HG02763 (cell line): ENCODE data around the gene GNB5.

Experiments used
- ATAC-seq: cut with Tn5 transposase; IDR thresholded peaks from one replicate; pipeline ENCODE4 v1.9.1; 2021; ENCODE audit warnings: mild to moderate bottlenecking, moderate library complexity; ENCODE audit not compliant: unreplicated experiment

GNB5 gene

GRCh38 chr15:52208306-52208946, 17.2 kb upstream of the GNB5 start:
- ATAC-seq, result peak; percentile 67

DNA sequence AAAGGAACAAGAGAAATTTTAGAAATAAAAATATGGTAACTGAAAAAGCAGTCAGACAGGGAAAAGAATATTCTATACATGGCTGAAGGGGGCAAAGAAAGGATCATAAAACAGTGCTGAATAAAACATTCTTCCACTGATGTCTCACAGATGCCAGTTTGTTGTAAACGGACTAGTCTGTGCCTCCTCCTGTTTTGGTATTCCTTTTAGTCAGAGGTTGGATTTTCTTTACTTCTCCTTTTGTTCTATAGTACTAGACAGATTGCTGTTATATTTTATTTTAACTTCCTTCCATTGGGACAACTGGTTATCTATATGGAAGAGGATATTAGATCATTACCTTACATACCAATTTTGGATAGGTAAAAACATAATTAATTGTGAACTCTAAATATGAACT, 16.0 kb upstream of the GNB5 start:
- ATAC-seq, result no peak

GRCh38 chr15:52206446-52206845, 15.3 kb upstream of the GNB5 start:
- no peak for ATAC-seq

GRCh38 chr15:52204657-52205056, 13.5 kb upstream of the GNB5 start:
- no peak for ATAC-seq

DNA sequence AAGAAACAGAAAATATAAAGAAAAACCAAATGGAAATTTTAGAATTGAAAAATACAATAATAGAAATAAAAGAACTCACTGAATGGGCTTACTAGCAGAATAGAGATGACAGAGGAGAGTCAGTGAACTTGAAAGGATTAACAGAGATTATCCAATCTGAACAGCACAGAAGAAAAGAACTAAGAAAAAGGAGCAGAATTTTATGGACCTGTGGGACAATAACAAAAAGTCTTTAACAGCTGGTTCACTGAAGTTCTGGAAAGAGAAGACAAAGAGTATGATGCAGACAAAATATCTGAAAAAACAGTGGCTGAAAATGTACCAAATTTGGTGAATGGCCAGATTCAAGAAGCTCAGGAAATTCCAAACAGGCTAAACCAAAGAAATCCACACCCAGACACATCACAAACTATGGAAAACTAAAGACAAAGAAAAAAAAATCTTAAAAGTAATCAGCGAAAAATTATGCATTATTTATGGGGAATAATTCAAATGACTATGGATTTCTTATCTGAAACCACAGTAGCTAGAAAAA, 9.7 kb upstream of the GNB5 start:
- ATAC-seq, result no peak

GRCh38 chr15:52199271-52199670, 8.1 kb upstream of the GNB5 start:
- ATAC-seq, result no peak

GRCh38 chr15:52196891-52197290, 5.7 kb upstream of the GNB5 start:
- no peak for ATAC-seq

- no peak for ATAC-seq
Observed at GRCh38 chr15:52193791-52194190, 2.6 kb upstream of the GNB5 start.

DNA sequence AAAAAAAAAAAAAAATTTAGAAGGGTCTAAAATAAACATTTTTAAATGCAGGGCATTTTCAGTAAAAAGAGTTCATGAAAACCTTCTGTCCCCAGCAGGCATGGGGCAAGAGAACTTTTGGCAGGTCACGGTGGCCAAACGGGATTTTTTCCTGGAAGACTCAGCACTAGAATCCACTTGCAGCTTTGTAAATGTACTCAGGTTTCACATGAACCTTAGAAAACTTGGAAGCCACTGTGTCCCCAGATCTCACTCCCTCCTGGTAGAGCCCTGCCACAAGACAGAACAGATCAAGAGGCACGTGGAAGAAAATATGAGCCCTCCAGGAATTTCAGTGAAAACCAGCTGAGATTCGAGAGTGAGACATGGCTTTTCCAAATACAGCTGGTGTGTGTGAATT, 2.1 kb upstream of the GNB5 start:
- ATAC-seq, result no peak

DNA sequence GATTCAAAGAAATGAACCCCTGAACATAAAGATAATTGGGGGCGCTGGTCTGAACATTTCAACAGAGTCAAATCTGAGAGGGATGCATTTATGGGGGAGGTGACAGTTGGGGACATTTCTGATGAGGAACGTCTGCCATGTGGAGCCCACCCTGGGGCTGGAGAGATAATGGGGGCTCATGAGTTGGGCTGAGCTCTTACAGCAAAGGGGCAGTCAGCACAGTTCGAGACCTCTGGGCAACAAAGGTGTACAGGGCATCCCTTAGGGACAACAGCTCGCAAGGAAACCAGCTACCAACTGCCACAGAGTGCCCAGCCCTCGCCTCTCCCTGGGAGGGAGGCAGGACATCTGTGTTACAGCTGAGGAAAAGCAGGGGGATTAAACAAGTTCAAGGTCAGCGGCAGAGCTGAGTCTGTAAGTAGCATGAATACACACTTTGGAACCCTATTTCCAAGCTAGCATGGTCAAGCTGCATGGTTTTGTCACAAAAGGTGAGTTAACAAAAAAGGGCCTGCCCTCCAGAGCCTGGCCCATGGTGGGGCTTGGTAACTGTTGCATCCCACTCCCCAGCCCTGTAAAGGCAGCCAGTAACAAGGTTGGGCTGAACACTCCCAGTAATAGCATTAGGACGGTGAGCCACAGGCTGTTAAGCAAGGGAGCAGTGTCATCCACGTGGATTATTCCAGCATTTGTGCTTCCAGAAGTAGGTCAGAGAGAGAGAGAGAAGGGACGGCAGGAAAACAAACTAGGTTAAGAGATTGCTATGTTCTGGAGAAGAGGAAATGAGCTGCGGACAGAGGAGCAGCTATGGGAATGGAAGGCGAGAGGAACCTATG, 4.3 kb downstream of the GNB5 start:
- no peak for ATAC-seq

DNA sequence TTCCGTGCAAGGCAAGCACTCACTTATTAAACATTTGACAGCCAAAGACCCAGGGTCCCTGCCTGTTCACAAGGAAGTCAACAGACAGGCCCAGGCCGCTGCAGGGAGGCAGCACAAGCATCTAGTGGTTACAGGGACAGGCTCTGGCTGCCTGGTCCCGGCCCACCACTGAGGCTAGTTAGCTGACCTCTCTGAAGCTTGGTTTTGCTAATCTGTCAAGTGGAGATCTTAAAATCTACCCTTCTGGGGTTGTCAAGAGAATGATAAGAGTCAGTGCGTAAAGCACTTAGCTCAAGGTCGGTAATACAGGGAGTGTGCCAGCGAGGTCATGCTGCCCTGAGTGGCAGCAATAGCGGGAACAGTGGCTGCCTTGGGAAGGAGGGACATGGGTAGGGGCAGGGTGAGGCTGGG, 6.0 kb downstream of the GNB5 start:
- ATAC-seq, result no peak

DNA sequence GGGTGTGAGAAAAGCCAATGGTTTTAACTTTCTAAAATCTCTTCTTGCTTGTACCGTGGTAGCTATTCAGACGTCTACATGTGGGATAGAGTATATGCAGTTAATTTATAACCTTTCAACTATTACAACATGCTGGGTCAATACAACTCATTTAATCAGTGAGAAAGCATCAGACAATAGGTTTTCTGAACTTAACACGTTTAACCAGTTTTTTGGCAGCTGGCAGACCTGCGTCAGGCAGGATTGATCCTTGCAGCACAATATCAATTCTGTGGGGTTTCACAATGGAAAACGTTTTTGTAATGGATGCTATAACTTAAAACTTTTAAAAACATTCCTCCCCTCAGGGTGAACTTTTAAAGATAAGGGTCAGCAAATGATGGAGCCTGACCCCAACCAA, 6.5 kb downstream of the GNB5 start:
- no peak for ATAC-seq

DNA sequence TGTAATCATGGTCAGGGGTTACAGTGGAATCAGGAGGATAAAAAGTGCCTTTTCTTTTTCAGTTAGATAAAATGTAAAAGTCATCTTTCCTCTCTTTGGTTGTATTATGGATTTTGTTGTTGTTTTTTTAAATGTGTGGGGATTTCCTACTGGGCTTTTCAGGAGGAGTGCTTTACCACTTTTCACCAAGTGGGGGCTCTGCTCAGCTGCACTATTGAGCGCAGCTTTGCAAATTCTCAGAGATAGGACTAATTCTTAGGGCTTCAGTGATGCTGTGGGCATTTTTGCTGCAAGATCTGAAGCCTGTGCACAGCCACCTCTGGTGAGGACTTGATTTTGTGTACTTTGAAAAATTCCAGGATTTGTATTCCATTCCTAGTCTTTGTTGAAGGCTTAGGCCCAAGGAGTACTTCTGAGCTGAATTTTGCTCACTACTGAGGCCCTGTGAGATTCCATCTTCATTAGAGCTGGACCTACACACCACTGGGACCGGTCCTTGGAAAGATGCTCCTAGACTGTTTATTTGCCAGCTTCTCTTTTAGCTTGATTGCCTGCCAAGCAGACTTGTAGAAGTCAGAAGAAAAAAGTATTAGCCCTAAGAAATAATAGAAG, 7.5 kb downstream of the GNB5 start:
- ATAC-seq, result no peak

- ATAC-seq, result no peak
Observed at GRCh38 chr15:52181938-52182780, 9.0 kb downstream of the GNB5 start.

DNA sequence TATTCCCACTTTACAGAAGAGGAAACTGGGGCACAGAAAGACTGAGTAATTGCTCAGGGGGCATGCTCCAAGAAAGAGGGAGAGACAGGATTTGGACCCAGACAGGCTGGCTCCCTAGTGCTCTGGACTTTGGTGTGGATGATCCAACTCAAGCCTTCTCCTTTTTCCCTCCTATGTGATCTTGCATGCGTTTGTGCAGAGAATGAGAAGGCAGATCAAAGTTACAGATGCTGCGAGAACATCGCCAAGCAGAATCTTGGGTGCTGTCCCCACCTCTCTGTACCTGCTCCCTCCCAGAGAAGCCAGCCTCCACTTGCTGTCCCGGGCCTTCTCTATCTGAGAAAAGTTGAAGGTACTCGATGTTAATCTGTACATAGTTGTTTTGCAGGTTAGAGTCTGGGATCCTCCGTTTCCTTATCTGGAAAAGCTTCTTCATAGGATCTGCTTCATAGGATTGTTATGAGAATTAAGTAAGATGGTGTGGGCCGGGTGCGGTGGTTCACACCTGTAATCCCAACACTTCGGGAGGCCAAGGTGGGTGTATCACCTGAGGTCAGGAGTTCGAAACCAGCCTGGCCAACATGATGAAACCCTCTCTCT, 10.2 kb downstream of the GNB5 start:
- no peak for ATAC-seq

DNA sequence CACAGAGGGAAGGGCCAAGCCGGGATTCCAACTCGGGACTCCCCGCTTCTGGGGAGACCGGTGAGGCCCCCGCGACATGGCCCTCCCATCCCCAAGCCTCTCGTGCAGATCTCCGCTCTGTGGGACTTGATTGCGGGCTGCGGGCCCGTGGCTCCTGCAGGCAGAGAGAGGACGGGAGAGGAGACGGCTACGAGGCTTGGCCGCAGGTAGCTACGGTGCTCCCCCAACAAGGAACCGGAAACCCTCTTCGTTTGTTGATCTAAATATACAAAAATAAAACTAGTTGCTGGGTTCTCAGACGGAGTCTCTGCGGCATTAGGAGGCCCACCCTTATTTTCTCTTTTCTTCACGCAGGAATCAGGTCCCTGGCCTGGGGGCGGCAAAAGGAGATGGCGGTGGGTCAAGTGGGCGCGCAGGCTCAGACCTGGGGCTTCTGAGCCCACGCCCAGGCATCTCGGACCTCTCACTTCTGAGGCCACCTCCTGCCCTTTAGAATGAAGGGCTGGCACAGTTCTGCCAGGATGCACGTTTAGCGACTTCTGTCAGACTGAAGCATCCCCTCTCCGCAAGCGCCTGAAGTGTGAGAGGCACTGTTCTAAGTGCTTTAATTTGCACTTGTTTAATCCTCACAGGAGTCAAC, 10.9 kb downstream of the GNB5 start:
- peak; percentile 27 for ATAC-seq

- ATAC-seq, result peak; percentile 80
Observed at GRCh38 chr15:52179278-52180195, 11.7 kb downstream of the GNB5 start.

DNA sequence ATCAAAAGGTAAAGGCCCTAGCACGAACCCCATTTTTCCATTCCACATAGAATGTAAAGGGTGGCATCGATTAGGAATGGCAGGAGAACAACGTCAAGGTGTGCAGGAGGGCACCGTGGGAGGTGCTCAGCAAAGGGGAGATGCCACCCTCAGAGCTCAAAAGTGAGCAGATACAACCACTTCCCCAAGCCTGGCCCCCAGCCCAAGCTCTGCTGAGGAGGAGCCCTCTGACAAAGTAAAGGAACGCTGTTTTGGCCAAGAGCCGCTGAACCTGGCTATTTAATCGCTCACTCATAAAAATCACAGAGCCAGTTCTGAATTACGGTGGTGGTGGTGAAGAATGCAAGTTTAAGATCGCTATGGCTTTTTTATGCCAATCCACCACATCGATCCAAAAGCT, 12.4 kb downstream of the GNB5 start:
- ATAC-seq, result no peak

DNA sequence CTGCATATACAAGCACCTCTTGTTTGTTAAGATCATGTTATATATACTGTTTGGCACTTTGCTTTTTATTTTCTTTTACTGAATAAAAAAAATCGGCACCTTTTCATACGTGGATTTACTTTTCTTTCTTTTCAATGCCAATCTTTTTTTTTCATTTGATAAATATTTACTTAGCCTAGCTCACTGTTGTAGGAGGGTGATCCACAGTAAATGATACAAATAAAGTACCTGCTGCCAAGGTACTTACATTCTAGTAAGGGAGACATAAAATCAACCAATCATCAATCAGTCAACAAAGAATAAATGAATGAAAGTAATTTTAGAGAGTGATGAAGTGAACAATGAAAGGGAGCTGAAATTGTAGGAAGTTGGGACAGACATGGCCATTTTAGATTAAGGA, 18.3 kb downstream of the GNB5 start:
- ATAC-seq, result no peak
